Ishikawa (cell line): ENCODE data around the gene CHADL.

Experiments used
- CEBPB ChIP-seq: IDR thresholded peaks from 2 replicates; pipeline ENCODE4 v1.6.1; 2012
- CREB1 ChIP-seq: IDR thresholded peaks from 2 replicates; pipeline ENCODE4 v1.6.1; 2012; ENCODE audit warnings: low read depth
- EGR1 ChIP-seq: IDR thresholded peaks from 2 replicates; pipeline ENCODE4 v1.6.1; 2012
- EP300 ChIP-seq: IDR thresholded peaks from 2 replicates; pipeline ENCODE4 v1.6.1; 2012; ENCODE audit warnings: borderline replicate concordance
- FOXM1 ChIP-seq: IDR thresholded peaks from 2 replicates; pipeline ENCODE4 v1.6.1; 2012; ENCODE audit warnings: low read depth, borderline replicate concordance
- MAX ChIP-seq: IDR thresholded peaks from 2 replicates; pipeline ENCODE4 v1.6.1; 2012
- NFIC ChIP-seq: IDR thresholded peaks from 2 replicates; pipeline ENCODE4 v1.6.1; 2012
- RAD21 ChIP-seq: IDR thresholded peaks from 2 replicates; pipeline ENCODE4 v1.6.1; 2012; ENCODE audit warnings: low read depth
- REST ChIP-seq: IDR thresholded peaks from 2 replicates; pipeline ENCODE4 v1.6.1; 2012; ENCODE audit warnings: low read depth, mild to moderate bottlenecking
- TAF1 ChIP-seq: IDR thresholded peaks from 2 replicates; pipeline ENCODE4 v1.6.1; 2012; ENCODE audit warnings: low read depth, mild to moderate bottlenecking
- TCF12 ChIP-seq: IDR thresholded peaks from 2 replicates; pipeline ENCODE4 v1.6.1; 2012; ENCODE audit warnings: low read depth
- TEAD4 ChIP-seq: IDR thresholded peaks from 2 replicates; pipeline ENCODE4 v1.6.1; 2012
- USF1 ChIP-seq: IDR thresholded peaks from 2 replicates; pipeline ENCODE4 v1.6.1; 2012
- YY1 ChIP-seq: IDR thresholded peaks from 2 replicates; pipeline ENCODE4 v1.6.1; 2012; ENCODE audit warnings: low read depth
- ZBTB7A ChIP-seq: IDR thresholded peaks from 2 replicates; pipeline ENCODE4 v1.6.1; 2012; ENCODE audit warnings: low read depth

CHADL gene

GRCh38 chr22:41245917-41246499, 5.3 kb upstream of the CHADL start:
- no peak for TF ChIP-seq TAF1
- TF ChIP-seq ZBTB7A, result no peak
- TF ChIP-seq TEAD4, result no peak
- no peak for TF ChIP-seq YY1
- TF ChIP-seq FOXM1, result no peak
- TF ChIP-seq EP300, result no peak
- TF ChIP-seq EGR1, result no peak
- no peak for TF ChIP-seq USF1
- TF ChIP-seq NFIC, result no peak
- TF ChIP-seq REST, result no peak
- no peak for TF ChIP-seq TCF12
- no peak for TF ChIP-seq CREB1
- TF ChIP-seq MAX, result no peak
- TF ChIP-seq CEBPB, result no peak
- TF ChIP-seq RAD21, result no peak

GRCh38 chr22:41243361-41243760, 2.6 kb upstream of the CHADL start:
- TF ChIP-seq CEBPB (no peak), NFIC (no peak), ZBTB7A (no peak), YY1 (no peak), MAX (no peak), REST (no peak), USF1 (no peak), TCF12 (no peak), CREB1 (no peak), EP300 (no peak), FOXM1 (no peak), RAD21 (no peak), TEAD4 (no peak), EGR1 (no peak), TAF1 (no peak)

GRCh38 chr22:41242396-41243117, 1.8 kb upstream of the CHADL start:
- no peak for TF ChIP-seq NFIC
- no peak for TF ChIP-seq TCF12
- TF ChIP-seq FOXM1, result no peak
- TF ChIP-seq TAF1, result no peak
- no peak for TF ChIP-seq EP300
- no peak for TF ChIP-seq USF1
- TF ChIP-seq REST, result no peak
- TF ChIP-seq YY1, result no peak
- TF ChIP-seq CEBPB, result no peak
- TF ChIP-seq EGR1, result no peak
- TF ChIP-seq TEAD4, result no peak
- TF ChIP-seq ZBTB7A, result no peak
- no peak for TF ChIP-seq MAX
- no peak for TF ChIP-seq RAD21
- no peak for TF ChIP-seq CREB1
